ENCODE data around the gene UBL4A.

Gene UBL4A

GRCh38 chrX:154436374-154436982 lies 49.9 kb downstream of the UBL4A start:
- DNase-seq: peak; percentile 43

- no peak for DNase-seq
Observed at GRCh38 chrX:154435171-154435733, 51.2 kb downstream of the UBL4A start.

DNA sequence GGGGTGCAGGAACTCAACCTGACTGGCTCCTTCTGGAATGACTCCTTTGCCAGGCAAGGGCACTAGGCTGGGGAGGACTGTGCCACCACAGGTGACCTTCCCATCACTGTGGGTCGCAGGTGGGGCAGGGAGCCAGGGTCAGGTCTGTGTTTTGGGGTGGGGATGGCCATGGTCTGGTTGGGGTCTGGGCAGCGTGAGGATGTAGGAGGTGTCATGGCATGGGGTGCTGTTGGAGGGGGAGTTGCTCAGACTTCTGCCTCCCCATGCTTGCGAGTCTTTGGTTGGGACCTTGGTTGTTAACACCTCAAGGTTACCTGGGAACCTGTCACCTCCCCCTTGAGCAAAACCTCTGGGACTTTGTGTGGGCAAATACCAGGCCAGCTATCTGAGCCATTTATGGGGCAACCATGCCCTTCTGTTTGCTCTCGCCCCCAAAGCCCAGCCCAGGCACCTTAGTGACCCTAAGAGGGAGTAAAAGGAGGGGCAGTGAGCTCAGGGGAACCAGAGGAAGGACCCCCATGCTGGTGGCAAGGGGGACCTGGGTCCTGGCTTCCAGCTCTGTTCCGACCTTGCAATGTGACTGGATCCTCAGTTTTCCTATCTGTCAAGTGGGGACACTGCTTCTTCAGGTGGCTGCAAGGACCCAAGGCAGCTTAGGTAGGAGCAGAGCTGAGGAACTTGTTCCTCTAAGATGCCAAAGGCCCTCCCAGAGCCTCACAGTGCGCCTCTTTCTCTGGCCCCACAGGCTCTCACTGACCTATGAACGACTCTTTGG lies 51.8 kb downstream of the UBL4A start:
- DNase-seq: no peak

Measured in NCI-H748 treated with DMSO at 0.1 percent for 48 hours (cell line).